ENCODE measurements around the gene ABHD2.

GRCh38 chr15:89081878-89082277, 6.4 kb upstream of the ABHD2 start:
- no peak for TF ChIP-seq CTCF (IDR thresholded peaks at IDR 0.05)
- no peak for TF ChIP-seq POLR2A (IDR thresholded peaks at IDR 0.05)

Data from adrenal gland (tissue), 5 donors.